Measurements from ENCODE around the gene CIAO1.
"Not testable (repeated sequence)": the region's sequence is repeated elsewhere in the genome, so short reads cannot be mapped to it uniquely, and the experiment has no call there.

The CIAO1 gene

DNA sequence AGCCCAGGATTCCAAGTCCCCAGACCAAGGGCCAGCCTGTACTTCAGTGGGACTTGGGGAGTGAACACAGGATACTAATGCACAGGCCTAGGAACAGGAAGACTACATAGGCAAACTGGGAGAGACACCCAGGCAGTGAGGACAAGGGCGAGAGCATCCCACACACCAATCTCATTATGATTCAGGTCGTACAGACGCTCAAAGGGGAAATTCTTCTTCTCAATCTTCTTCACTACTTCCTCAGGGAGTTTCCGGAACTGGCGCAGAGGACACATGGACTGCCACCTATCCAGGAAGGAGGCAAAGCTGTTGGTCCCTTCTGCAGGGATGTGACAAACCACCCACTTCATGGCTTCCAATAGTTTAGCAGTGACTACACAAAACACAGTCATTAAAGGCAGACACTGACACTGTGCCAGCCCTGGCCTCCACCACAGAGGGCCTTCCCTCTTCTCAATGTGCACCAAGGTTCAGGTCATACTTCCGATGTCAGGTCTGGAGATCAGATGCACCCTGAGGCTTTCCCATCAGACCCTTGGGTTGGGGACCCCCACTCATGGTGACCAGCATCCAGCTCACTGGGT, 21.3 kb downstream of the CIAO1 start:
- no peak for DNase-seq

DNA sequence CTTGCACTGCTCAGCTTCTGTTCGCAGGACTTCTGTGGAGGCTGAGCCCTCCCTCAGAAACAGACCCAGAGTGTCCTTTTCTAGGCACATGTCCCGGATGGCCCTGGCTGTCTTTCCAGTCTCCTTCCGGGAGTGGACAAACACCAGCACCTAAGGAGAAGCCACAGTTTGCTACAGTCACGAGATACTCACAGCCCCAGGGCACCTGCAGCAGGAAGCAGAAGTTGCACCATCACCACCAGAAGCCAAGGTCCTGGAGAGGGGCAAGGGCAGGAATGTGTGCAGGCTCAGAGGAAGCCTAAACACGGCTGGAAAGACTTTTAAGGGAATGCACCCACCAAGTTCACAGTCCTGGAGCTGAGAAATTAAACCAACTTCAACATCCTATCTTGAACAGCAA, 25.7 kb downstream of the CIAO1 start:
- DNase-seq, result no peak

- DNase-seq, result not testable (repeated sequence)
These were observed 28.2 kb downstream of the CIAO1 start for GRCh38 chr2:96294271-96294670.

- no peak for DNase-seq
These were observed 30.9 kb downstream of the CIAO1 start for GRCh38 chr2:96296925-96297324.

GRCh38 chr2:96301865-96302264, 35.8 kb downstream of the CIAO1 start:
- DNase-seq, result no peak

- no peak for DNase-seq
These were observed 38.6 kb downstream of the CIAO1 start for GRCh38 chr2:96304606-96305005.

- DNase-seq, result peak; percentile 82
These were observed 39.3 kb downstream of the CIAO1 start, which contains the start of gene SNRNP200 for GRCh38 chr2:96305091-96305978. SNRNP200 (minus strand) TSS chr2:96305546; CDS start chr2:96305437, 109 bp downstream.

- no peak for DNase-seq
These were observed 39.9 kb downstream of the CIAO1 start for GRCh38 chr2:96305979-96306308.

DNA sequence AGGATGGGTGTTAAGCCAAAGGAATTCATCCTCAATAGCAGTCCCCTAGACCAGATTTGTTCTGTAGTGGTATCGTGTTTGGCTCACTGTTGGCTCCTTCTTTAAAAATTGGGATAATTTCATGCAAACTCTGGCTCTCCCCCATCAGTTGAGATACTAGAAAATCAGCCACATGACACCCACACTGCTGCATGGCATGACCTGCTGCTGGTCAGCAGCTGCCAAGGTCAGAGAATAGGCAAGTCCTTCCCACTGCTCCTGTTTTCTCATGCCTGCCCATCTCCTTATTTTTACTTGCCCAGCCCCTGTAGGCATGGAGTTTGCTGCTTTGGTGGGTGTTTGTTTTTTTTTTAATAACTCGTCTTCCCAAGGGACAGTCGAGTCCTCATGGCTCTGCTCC, 40.3 kb downstream of the CIAO1 start:
- DNase-seq, result no peak

DNA sequence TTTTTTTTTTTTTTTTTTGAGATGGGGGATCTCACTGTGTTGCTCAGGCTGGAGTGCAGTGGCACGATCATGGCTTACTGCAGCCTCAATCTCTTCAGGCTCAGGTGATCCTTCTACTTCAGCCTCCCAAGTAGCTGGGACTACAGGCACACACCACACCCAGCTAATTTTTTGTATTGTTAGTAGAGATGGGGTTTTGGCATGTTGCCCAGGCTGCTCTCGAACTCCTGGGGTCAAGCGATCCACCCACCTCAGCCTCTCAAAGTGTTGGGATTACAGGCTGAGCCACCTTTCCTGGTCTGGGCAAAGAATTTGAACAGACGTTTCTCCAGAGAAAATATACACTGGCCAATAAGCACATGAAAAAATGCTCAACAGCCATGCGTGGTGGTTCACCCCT, 42.2 kb downstream of the CIAO1 start:
- DNase-seq, result no peak

- DNase-seq, result no peak
These were observed 49.0 kb downstream of the CIAO1 start for GRCh38 chr2:96315005-96315399.

GRCh38 chr2:96315400-96316071, 49.5 kb downstream of the CIAO1 start:
- DNase-seq, result no peak

GRCh38 chr2:96316999-96317398, 51.0 kb downstream of the CIAO1 start:
- no peak for DNase-seq

DNA sequence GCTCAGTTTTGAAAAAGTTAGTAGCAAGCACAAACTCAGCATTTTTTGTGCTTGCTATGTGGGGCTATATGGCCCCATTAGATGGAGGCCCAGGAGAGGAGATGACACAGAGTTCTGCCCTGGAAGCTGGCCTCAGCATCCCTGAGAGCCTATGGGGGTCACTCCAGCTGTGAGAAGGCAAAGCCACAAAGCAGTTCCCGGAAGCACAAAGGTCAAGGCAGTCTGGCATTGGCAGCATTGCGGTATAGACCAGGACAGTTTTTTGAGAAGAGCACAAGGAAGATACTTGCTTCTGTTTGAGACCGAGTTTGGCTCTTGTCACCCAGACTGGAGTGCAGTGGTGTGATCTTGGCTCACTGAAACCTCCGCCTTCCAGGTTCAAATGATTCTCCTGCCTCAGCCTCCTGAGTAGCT, 51.6 kb downstream of the CIAO1 start:
- no peak for DNase-seq

- DNase-seq, result no peak
These were observed 52.7 kb downstream of the CIAO1 start for GRCh38 chr2:96318723-96319122.

DNA sequence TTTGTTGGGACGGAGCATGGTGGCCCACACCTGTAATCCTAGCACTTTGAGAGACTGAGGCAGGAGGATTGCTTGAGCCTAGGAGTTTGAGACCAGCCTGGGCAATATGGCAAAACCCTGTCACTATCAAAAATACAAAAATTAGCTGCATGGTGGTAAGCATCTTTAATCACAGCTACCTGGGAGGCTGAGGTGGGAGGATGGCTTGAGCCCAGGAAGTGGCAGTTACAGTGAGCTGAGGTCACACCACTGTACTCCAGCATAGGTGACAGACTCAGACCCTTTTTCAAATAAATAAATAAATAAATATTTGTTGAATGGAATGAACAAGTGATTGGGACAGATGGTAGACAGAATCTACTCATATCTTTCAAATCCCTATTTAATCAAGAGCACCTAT, 53.4 kb downstream of the CIAO1 start:
- no peak for DNase-seq

GRCh38 chr2:96320326-96320725, 54.3 kb downstream of the CIAO1 start:
- no peak for DNase-seq

DNA sequence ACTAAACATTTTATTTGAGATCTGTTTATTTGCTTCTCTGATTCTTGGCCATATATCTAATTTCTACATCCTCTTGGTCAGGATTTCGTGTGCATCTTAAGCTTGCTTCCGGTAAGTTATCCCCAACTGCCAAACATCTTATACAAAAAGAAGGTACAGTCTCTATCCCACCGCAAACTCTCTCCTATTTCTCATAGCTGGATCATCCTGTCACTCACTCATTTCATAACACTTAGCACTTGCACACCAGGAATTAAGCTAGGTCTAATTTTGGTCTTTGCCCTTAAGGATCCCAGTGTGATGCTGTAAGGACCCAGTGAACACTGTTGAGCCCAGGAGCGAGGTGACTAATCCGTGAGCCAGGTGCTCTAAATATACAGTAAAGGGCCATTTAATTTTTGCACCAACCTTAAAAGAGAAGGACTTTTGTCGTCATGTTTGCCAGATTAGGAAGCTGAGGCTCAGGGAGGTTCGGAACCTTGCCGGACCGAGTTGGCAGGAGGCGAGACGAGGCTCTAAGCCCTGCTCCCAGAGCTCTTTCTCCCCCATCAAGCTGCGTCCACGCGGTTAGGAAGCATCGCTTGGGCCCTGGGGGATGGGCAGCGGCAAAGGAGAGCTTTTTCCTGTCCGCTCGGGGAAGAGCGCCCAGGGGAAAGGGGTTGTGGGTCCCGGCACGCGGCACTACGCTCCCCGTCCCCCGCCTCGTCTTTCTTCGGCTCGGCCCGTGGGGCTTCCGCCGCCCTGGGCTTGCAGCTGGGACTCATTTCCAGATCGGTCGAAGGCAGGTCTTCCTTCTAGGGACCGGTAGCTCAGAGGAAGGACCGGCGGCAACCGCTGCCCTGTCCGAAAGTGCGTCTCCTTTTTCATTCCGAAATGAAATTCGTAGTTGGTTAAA, 55.0 kb downstream of the CIAO1 start:
- no peak for DNase-seq
